Stomach (tissue), 9 donors: ENCODE measurements around the gene UBXN11. TPM values are rescaled to one million over a fixed set of nuclear protein-coding genes. Genes with fewer than 3 reads are reported as not detected.

Experiments used
- DNase-seq, 2 donors: peaks; one replicate each; pipeline versions ENCODE4 v3.0.0 to v3.0.0-alpha.2; 2013 to 2019
- H3K27ac ChIP-seq, 5 donors: fragments of 200-600 bp in 4 of 5; sonication (generic) in 4 of 5; one replicate each; pipeline ENCODE4 v1.5.1; 2013 to 2019; ENCODE audit warnings: mild to moderate bottlenecking in 1 of 5, moderate library complexity in 1 of 5
- H3K27me3 ChIP-seq, 3 donors: fragments of 200-600 bp; sonication (generic); one replicate each; pipeline ENCODE4 v1.5.1; 2017 to 2019; ENCODE audit warnings: mixed run types in 1 of 3
- H3K36me3 ChIP-seq, 4 donors: fragments of 200-600 bp; sonication (generic); 1 replicate in 3 of 4; 2 replicates in 1 of 4; pipeline ENCODE4 v1.5.1; 2016 to 2019
- H3K4me1 ChIP-seq, 4 donors: fragments of 200-600 bp; sonication (generic); one replicate each; pipeline ENCODE4 v1.5.1; 2016 to 2019
- H3K4me3 ChIP-seq, 4 donors: fragments of 200-600 bp; sonication (generic) in 3 of 4; one replicate each; pipeline ENCODE4 v1.5.1; 2016 to 2019; ENCODE audit warnings: mild to moderate bottlenecking in 1 of 4
- H3K9me3 ChIP-seq, 4 donors: fragments of 200-600 bp; sonication (generic); one replicate each; pipeline ENCODE4 v1.5.1; 2016 to 2019
- EP300 ChIP-seq: sonication (generic); formaldehyde crosslinking; IDR thresholded peaks from one replicate; pipeline ENCODE4 v1.6.1; 2017; ENCODE audit warnings: antibody characterized with exemption
- POLR2A ChIP-seq, 4 donors: fragments of 450-650 bp; IDR thresholded peaks; one replicate each; pipeline ENCODE4 v1.6.1; 2016; ENCODE audit warnings: antibody characterized with exemption in 4 of 4, control low read depth in 2 of 4, mild to moderate bottlenecking in 1 of 4, moderate library complexity in 1 of 4
- POLR2AphosphoS5 ChIP-seq, 3 donors: sonication (generic); formaldehyde crosslinking; IDR thresholded peaks; one replicate each; pipeline ENCODE4 v1.6.1; 2016; ENCODE audit warnings: antibody characterized with exemption in 3 of 3
- WGBS, 5 donors: extraction: QIAGEN DNeasy Blood & Tissue Kit in 3 of 5; methylation state at CpG; one replicate each; pipeline versions ENCODE4 v1.1.5 to v1.1.7; 2013 to 2018; 5-methylcytosine and 5-hydroxymethylcytosine counted together
- intact Hi-C: fragments of 100-400 bp; cut with DNase I; formaldehyde crosslinking; loops from one replicate; pipeline ENCODE4 v1.15.1; 2023; ENCODE audit warnings: low total_unique reads
- polyA plus RNA-seq, 3 donors: library from polyadenylated mRNA; stranded (reverse); fragments of 200-250 nt; gene quantifications; one replicate each; pipeline ENCODE4 v1.2.3, GENCODE V29; 2013
- total RNA-seq, 5 donors: library from RNA; depleted of rRNA; stranded (reverse); fragments of >200 nt; gene quantifications; one replicate each; pipeline versions ENCODE4 v1.1.0 to v1.2.3, GENCODE V29; 2014 to 2016
- TF ChIP-seq, protein P1 (sequence below), 7 experiments: fragments of 450-650 bp in 4 of 7; fragments of 200-600 bp in 3 of 7; sonication (generic) in 3 of 7; IDR thresholded peaks; one replicate each; pipeline ENCODE4 v1.5.1; 2016 to 2019; ENCODE audit warnings: antibody characterized with exemption in 7 of 7, control low read depth in 2 of 7, mild to moderate bottlenecking in 1 of 7
- donor health status: healthy with polysubstance abuse.
- donor health status: Bipolar disorder and iron deficiency.
- donor health status: healthy.

The UBXN11 gene
- total and polyA plus RNA-seq, 8 donors, result 7.3 to 26.3 (median 12.6) TPM

DNA sequence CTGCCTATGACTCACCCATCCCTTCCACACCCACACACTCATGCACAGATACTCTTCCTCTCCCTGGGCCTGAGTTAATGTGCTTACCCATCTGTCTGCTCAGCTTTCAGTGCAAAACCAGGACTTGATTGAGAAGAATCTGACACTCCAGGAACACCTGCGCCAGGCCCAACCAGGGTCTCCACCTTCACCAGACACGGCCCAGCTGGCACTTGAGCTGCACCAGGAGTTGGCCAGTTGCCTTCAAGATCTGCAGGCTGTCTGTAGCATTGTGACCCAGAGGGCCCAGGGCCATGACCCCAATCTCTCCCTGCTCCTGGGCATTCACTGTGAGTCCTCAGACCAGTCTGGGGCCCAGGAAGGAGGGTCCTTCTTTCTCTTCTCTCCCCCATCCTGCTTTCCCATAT is 30.0 kb downstream of the UBXN11 start:
- 47 to 57% (median 55%) methylated on average over 2 of the region's 2 CpGs for WGBS, 5 donors
- H3K36me3 ChIP-seq, result peaks cover 0 to 21% (median 17%) of the 10 kb centered on the region in 4 donors
- peaks cover 53 to 60% (median 57%) of the 10 kb centered on the region in 4 donors for H3K4me1 ChIP-seq
- H3K27me3 ChIP-seq, result no peaks in the 10 kb centered on the region
- intact Hi-C loops, result no loop called here
- TF ChIP-seq POLR2A (IDR thresholded peaks at IDR 0.05), result no peak
- no peak for TF ChIP-seq POLR2AphosphoS5 (IDR thresholded peaks at IDR 0.05)
- no peak for TF ChIP-seq EP300
- TF ChIP-seq, protein P1, sequence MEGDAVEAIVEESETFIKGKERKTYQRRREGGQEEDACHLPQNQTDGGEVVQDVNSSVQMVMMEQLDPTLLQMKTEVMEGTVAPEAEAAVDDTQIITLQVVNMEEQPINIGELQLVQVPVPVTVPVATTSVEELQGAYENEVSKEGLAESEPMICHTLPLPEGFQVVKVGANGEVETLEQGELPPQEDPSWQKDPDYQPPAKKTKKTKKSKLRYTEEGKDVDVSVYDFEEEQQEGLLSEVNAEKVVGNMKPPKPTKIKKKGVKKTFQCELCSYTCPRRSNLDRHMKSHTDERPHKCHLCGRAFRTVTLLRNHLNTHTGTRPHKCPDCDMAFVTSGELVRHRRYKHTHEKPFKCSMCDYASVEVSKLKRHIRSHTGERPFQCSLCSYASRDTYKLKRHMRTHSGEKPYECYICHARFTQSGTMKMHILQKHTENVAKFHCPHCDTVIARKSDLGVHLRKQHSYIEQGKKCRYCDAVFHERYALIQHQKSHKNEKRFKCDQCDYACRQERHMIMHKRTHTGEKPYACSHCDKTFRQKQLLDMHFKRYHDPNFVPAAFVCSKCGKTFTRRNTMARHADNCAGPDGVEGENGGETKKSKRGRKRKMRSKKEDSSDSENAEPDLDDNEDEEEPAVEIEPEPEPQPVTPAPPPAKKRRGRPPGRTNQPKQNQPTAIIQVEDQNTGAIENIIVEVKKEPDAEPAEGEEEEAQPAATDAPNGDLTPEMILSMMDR (IDR thresholded peaks at IDR 0.05), result no peak
- no peak for DNase-seq
- peak overlapping the region; percentile 69 to 100 (median 97) for H3K27ac ChIP-seq
- no peaks in the 10 kb centered on the region for H3K9me3 ChIP-seq
- H3K4me3 ChIP-seq, result no peak overlapping the region

DNA sequence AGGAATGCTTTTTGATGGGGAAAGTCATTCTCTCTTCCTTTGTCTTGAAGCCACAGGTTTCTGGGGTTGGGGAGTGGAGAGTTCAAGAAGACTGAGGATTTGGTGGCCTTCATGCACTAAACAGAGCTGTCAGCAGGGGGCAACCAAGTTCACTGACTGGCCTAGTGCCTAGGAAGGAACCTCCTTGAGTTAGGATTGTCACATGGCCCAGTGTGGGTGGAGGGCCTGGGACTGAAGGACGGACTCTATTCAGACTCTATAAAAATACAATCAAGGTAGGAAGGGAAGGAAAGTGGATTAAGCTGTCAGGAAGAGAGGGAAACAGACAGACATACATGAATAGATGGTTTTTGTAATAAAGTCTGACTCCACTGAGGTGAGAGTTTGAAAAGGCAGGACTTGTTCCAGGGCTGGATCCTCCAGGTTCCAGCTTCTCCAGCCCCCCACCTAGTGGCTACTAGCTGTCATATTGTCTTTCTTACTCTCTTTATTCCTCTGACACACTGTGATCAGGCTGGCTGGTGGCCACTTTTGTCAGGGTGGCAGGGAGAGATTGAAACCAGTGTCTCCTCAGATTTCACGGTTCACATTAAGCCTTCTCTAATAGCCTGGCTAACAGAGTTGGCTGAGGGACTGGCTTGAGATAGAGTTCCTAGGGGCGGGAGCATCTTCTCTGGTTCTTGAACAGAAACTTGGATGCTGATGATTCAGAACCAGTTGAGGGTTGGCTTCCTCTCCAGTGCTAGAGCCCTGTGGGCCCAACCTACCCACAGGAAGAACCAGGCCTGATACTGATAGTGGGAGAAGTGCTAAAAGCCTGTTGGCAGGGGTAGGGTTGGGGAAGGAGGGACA is 30.6 kb downstream of the UBXN11 start:
- no peaks in the 10 kb centered on the region for H3K27me3 ChIP-seq
- intact Hi-C loops, result no loop called here
- H3K36me3 ChIP-seq, result peaks cover 0 to 26% (median 20%) of the 10 kb centered on the region in 4 donors
- no peak for TF ChIP-seq POLR2A (IDR thresholded peaks at IDR 0.05)
- TF ChIP-seq, protein P1 (IDR thresholded peaks at IDR 0.05), result peak in 5 of 7 experiments; percentile 81 to 96 (median 82)
- TF ChIP-seq POLR2AphosphoS5 (IDR thresholded peaks at IDR 0.05), result peak in 2 of 3 donors; percentile 66 to 88
- no peak for TF ChIP-seq EP300
- 16 to 29% (median 22%) methylated on average over 3 of the region's 3 CpGs for WGBS, 5 donors
- peak overlapping the region; percentile 69 to 100 (median 97) for H3K27ac ChIP-seq
- H3K4me1 ChIP-seq, result peaks cover 47 to 54% (median 51%) of the 10 kb centered on the region in 4 donors
- no peaks in the 10 kb centered on the region for H3K9me3 ChIP-seq
- peak; percentile 87 to 93 for DNase-seq
- H3K4me3 ChIP-seq, result no peak overlapping the region

DNA sequence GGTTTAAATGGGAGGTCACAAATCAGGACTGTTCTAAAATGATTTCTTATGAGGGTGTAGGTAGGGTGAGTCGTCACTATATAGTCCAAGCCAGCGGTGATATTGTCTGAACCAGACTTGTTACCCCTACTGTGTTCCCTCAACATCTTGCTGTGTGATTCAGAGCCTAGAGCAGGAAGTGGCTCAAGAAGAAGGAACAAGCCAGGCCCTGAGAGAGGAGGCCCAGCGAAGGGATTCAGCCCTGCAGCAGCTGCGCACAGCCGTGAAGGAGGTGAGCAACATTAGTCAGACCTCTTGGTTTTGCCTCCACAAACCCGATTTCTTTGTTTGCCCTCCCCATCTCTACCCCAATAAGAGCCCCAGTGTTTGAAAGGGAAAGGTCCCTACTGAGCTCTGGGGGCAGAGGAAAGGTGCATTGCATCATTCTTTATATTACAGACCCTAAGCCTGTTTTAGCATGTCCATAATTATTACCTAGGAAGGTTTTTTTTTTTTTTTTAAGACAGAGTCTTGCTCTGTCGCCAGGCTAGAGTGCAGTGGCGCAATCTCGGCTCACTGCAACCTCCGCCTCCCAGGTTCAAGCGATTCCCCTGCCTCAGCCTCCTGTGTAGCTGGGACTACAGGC is 31.5 kb downstream of the UBXN11 start:
- peak in 1 of 2 donors; percentile 19 for DNase-seq
- Histone ChIP-seq H3K9me3 (no peaks in the 10 kb centered on the region), H3K27ac (peak overlapping the region in 4 of 5 donors; percentile 93 to 100 (median 98)), H3K4me3 (no peak overlapping the region), H3K27me3 (no peaks in the 10 kb centered on the region), H3K4me1 (peaks cover 42 to 46% (median 44%) of the 10 kb centered on the region in 4 donors), H3K36me3 (peaks cover 5 to 35% (median 29%) of the 10 kb centered on the region in 4 donors)
- 66 to 83% (median 80%) methylated on average over 11 of the region's 11 CpGs for whole genome bisulfite sequencing, 5 donors
- intact Hi-C loops, result loop anchor here (5.0 kb wide), 1 partner anchor 47 kb away; no protein-coding TSS in a partner anchor
- no peak for TF ChIP-seq EP300
- no peak for TF ChIP-seq POLR2AphosphoS5 (IDR thresholded peaks at IDR 0.05)
- TF ChIP-seq POLR2A (IDR thresholded peaks at IDR 0.05), result no peak
- TF ChIP-seq, protein P1 (IDR thresholded peaks at IDR 0.05), result no peak

DNA sequence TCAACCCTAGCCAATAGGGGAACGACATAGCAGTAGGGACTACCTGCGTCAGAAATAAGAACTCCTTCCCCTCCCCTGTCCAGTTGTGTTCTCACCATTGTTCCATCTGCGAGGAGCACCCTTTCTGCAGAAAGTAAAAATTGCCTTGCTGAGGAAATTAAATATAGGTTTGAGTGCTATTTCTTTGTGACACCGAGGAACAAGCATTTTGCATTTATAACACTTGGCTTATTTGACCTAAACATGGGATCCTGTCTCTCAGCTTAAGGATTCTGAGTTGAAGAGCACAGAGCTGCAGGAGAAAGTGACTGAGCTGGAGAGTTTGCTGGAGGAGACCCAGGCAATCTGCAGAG is 37.3 kb downstream of the UBXN11 start:
- Histone ChIP-seq H3K27ac (no peak overlapping the region), H3K4me3 (no peak overlapping the region), H3K27me3 (no peaks in the 10 kb centered on the region), H3K4me1 (no peaks in the 10 kb centered on the region), H3K36me3 (peaks cover 11 to 68% (median 61%) of the 10 kb centered on the region in 4 donors), H3K9me3 (peaks cover 0 to 11% (median 0%) of the 10 kb centered on the region in 4 donors)
- no peak for DNase-seq
- WGBS, 5 donors, result 95 to 100% (median 98%) methylated on average over 4 of the region's 4 CpGs
- intact Hi-C loops, result no loop called here
- TF ChIP-seq POLR2A (IDR thresholded peaks at IDR 0.05) (no peak), EP300 (no peak), POLR2AphosphoS5 (IDR thresholded peaks at IDR 0.05) (no peak)
- TF ChIP-seq, protein P1 (IDR thresholded peaks at IDR 0.05), result no peak
